ENCODE results near the gene C9orf50.

Gene C9orf50

GRCh38 chr9:129633848-129634247, 12.9 kb upstream of the C9orf50 start:
- FAIRE-seq = no peak
- DNase-seq (ENCODE audit: extremely low spot score, insufficient read length, low read depth) = no peak

GRCh38 chr9:129633207-129633606, 12.3 kb upstream of the C9orf50 start:
- DNase-seq (ENCODE audit: extremely low spot score, insufficient read length, low read depth) = no peak
- FAIRE-seq = no peak

- FAIRE-seq (no peak), DNase-seq (ENCODE audit: extremely low spot score, insufficient read length, low read depth) (no peak)
Measured at GRCh38 chr9:129632460-129632859, 11.6 kb upstream of the C9orf50 start.

- FAIRE-seq (no peak), DNase-seq (ENCODE audit: extremely low spot score, insufficient read length, low read depth) (no peak)
Measured at GRCh38 chr9:129631674-129632129, 10.8 kb upstream of the C9orf50 start.

- FAIRE-seq (no peak), DNase-seq (ENCODE audit: extremely low spot score, insufficient read length, low read depth) (no peak)
Measured at GRCh38 chr9:129630967-129631673, 10.2 kb upstream of the C9orf50 start.

GRCh38 chr9:129629251-129629820, 8.4 kb upstream of the C9orf50 start:
- DNase-seq (ENCODE audit: extremely low spot score, insufficient read length, low read depth) (no peak), FAIRE-seq (no peak)

- DNase-seq (ENCODE audit: extremely low spot score, insufficient read length, low read depth) (no peak), FAIRE-seq (no peak)
Measured at GRCh38 chr9:129628709-129629108, 7.8 kb upstream of the C9orf50 start.

GRCh38 chr9:129627556-129628440, 6.9 kb upstream of the C9orf50 start:
- FAIRE-seq = no peak

GRCh38 chr9:129626625-129627284, 5.9 kb upstream of the C9orf50 start:
- FAIRE-seq (no peak), DNase-seq (ENCODE audit: extremely low spot score, insufficient read length, low read depth) (no peak)

More at GRCh38 chr9:129627556-129628440, 6.9 kb upstream of the C9orf50 start:
- DNase-seq (ENCODE audit: extremely low spot score, insufficient read length, low read depth) = no peak

- FAIRE-seq = peak; percentile 79
Measured at GRCh38 chr9:129626079-129626624, 5.3 kb upstream of the C9orf50 start, which contains the start of gene NTMT1. Gene NTMT1, plus strand, starts transcription at chr9:129626163. Its CDS starts 6,541 bp downstream, at chr9:129632704.

GRCh38 chr9:129624947-129625346, 4.0 kb upstream of the C9orf50 start:
- peak; percentile 60 for FAIRE-seq

More at GRCh38 chr9:129626079-129626624, 5.3 kb upstream of the C9orf50 start, which contains the start of gene NTMT1:
- DNase-seq (ENCODE audit: extremely low spot score, insufficient read length, low read depth) = peak; percentile 85

GRCh38 chr9:129624168-129624759, 3.4 kb upstream of the C9orf50 start:
- no peak for DNase-seq (ENCODE audit: extremely low spot score, insufficient read length, low read depth)
- FAIRE-seq = peak; percentile 65

More at GRCh38 chr9:129624947-129625346, 4.0 kb upstream of the C9orf50 start:
- DNase-seq (ENCODE audit: extremely low spot score, insufficient read length, low read depth) = no peak

- DNase-seq (ENCODE audit: extremely low spot score, insufficient read length, low read depth) = no peak
- no peak for FAIRE-seq
Measured at GRCh38 chr9:129623331-129623730, 2.4 kb upstream of the C9orf50 start.

- no peak for FAIRE-seq
- DNase-seq (ENCODE audit: extremely low spot score, insufficient read length, low read depth) = no peak
Measured at GRCh38 chr9:129619787-129620668, 873 bp downstream of the C9orf50 start.

- FAIRE-seq = no peak
- no peak for DNase-seq (ENCODE audit: extremely low spot score, insufficient read length, low read depth)
Measured at GRCh38 chr9:129617167-129617566, 3.7 kb downstream of the C9orf50 start.

- DNase-seq (ENCODE audit: extremely low spot score, insufficient read length, low read depth) = no peak
- no peak for FAIRE-seq
Measured at GRCh38 chr9:129615407-129616285, 5.3 kb downstream of the C9orf50 start.

GRCh38 chr9:129614932-129615331, 6.0 kb downstream of the C9orf50 start:
- DNase-seq (ENCODE audit: extremely low spot score, insufficient read length, low read depth) (no peak), FAIRE-seq (no peak)
